Cardiac fibroblast (primary cell): Measurements from ENCODE around the gene TMEM119.

ENCODE experiments used
- DNase-seq, 2 donors: peaks; one replicate each; pipeline versions ENCODE4 v3.0.0 to v3.0.0-alpha.2; 2010; ENCODE audit warnings: low read depth in 2 of 2
- H3K4me3 ChIP-seq, 2 donors: replicated peaks in 1 of 2; 1 replicate in 1 of 2; 2 replicates in 1 of 2; pipeline ENCODE4 v1.5.1; 2011; ENCODE audit warnings: low read depth in 2 of 2, low read length in 2 of 2, mild to moderate bottlenecking in 2 of 2, moderate library complexity in 1 of 2
- CTCF ChIP-seq: IDR thresholded peaks from one replicate; pipeline ENCODE4 v1.5.1; 2011; ENCODE audit warnings: low read depth, mild to moderate bottlenecking, low read length, inconsistent platforms

Gene TMEM119

GRCh38 chr12:108567406-108568337 is 30.2 kb downstream of the TMEM119 start:
- DNase-seq = peak in 1 of 2 donors; percentile 14
- no peak overlapping the region for H3K4me3 ChIP-seq
- TF ChIP-seq CTCF = no peak

GRCh38 chr12:108566452-108566851 is 31.4 kb downstream of the TMEM119 start:
- no peak for TF ChIP-seq CTCF
- no peak overlapping the region for H3K4me3 ChIP-seq
- DNase-seq = no peak

DNA sequence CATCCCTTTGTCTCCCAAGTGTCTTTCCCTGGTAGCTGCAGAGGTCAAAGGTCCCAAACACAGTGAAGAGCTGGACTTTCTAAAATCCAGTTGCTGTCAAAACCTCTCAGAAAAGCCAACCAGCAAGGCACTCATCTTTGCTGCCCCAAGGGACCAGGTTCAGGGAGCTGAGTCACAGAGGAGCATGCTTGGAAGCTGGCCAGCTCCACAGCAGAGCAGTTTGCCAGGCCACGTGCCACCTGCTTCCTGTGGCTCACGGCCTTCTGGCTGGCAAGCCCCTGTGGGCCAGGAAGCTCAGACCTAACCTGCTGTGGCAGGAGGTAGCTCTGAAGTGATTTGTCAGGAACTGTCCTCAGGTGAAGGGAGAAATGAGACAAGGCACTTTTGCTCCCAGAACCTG is 31.9 kb downstream of the TMEM119 start:
- H3K4me3 ChIP-seq = no peak overlapping the region
- no peak for TF ChIP-seq CTCF
- DNase-seq = peak; percentile 85 to 92

- no peak overlapping the region for H3K4me3 ChIP-seq
- DNase-seq = no peak
- no peak for TF ChIP-seq CTCF
Observed at GRCh38 chr12:108565146-108565545, 32.7 kb downstream of the TMEM119 start.

GRCh38 chr12:108564724-108565123 is 33.2 kb downstream of the TMEM119 start:
- no peak for TF ChIP-seq CTCF
- no peak overlapping the region for H3K4me3 ChIP-seq
- no peak for DNase-seq

- H3K4me3 ChIP-seq = peak overlapping the region in 1 of 2 donors; percentile 12
- no peak for TF ChIP-seq CTCF
- no peak for DNase-seq
Observed at GRCh38 chr12:108563804-108564151, 34.1 kb downstream of the TMEM119 start.
